GM19239 (cell line): ENCODE data around the gene RPL10A.

ENCODE experiments used
- DNase-seq: peaks from one replicate; pipeline ENCODE4 v3.0.0; 2011; ENCODE audit warnings: low spot score; ENCODE audit not compliant: insufficient read length
- FAIRE-seq: peaks from 2 replicates; lab custom pipeline; 2011; peaks lifted over from hg19 to GRCh38; lab: Jason Lieb, UNC

The RPL10A gene

DNA sequence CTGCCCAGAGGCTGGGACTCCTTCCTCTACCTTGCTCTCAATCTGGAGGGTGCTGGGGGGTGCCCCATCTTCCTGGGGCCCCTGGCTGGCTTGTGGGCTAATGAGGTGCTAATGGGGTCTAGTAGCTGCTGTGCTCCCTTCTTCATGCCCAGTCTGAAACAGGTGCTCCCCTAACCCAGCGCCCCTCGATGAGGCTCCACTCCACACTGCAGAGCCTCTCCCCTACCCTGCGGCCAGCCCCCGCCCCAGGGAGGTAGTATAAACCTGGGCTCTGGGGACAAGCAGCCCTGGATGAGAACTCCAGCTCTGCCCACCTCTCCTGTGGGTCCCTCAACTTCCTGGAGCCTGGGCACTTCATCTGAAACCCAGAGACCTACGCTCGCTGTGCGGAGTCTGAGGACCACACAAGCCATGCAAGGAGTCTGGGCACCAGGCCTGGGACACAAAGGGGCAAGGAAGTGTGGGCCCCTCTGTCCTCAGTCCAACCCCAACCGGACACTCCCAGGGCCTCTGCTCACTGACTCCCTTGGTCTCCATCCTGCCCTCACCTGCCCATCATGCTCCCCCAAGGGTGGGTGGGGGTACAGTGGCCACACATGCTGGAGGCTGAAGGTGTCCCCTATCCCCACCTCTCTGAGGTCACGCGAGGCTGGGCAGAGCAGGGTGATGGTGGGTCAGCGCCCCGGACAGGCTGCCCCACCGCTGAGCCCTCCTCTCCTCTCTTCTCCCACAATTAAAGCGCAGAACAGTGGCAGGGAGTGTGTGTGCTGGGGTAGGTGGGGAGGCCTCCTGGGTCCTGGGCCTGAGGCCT lies 6.1 kb downstream of the RPL10A start:
- no peak for FAIRE-seq
- DNase-seq: no peak

DNA sequence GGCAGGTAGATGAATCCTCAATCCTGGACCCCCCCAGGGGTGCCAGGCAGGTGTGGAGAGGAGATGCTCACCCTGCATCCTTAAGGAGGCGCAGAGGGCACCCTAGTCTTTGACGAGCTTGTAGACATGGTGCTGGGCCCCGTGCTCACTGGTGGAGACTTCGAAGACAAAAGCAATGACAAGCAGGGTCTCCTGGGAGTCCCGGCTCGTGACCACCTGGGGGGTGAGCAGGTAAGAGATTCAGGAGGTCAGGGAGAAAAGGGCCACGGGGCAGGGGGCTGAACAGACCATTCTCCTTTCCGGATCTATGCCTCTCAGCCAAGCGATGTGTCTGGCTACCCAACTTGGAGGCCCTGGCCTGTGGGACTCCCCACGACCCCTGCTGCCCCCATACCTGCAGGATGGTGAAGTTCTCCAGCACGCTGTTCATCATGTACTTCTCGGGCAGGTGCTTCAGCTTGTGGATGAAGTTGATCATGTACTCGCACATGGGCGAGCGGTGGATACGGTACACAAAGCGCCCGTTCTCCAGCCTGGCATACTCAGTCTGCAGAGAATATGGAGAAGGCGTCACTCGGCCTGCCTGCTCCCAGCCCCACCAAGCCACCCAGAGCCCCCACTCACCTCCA lies 6.9 kb downstream of the RPL10A start:
- FAIRE-seq: no peak
- DNase-seq: no peak

DNA sequence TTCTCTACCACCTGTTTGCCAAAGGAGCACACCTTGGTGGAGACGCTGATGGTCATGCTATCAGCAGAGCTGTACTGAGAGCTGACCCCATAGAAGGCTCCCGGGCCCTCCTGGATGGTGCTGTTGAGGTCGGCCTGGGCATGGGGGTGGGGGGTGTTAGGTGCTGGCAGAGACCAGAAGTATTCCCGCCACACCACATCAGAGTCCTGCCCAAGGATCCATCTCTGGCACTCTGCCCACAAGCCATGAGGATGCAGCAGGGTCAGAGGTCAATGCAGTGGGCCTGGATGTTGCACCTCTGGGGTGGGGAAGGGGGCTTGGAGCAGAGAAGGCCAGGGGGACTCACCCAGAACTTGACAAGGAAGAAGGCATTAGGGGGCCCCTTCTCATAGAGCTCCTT lies 7.4 kb downstream of the RPL10A start:
- no peak for FAIRE-seq
- DNase-seq: no peak

DNA sequence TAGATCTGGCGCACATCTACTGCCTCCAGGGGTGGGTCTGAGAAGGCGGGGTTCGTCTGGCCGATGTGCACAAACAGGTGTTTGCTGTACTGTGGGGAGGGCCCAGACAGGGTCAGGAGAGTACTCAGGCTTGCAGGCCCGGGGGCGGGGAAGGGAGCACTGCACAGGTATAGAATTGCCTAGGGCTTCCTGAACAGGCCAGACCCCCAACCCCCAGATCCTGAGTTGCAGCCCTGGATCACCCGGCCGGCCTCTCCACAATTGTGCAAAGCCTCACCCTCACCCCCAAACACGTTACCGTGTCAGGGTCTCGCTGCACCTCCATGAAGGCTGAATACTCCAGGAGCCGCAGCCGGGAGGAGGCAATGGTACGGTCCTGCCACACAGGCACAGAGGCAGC lies 7.8 kb downstream of the RPL10A start:
- DNase-seq (no peak), FAIRE-seq (no peak)

DNA sequence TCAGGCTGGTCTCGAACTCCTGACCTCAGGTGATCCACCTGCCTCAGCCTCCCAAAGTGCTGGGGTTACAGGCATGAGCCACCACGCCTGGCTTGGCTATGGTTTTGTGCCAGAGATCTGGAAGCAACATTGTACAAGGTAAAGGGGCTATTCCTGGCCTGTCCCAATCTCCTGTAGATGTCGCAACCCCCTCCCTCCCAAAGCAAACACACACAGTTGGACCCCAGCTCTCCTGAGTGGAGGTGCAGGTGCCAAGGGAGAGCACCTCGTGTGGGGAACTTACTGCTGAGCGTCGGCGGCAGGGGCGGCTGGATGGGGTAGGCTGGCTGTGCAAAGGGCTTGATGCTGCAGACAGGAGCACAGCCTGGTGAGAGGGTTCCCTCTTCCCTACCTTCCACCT lies 8.8 kb downstream of the RPL10A start:
- no peak for DNase-seq

DNA sequence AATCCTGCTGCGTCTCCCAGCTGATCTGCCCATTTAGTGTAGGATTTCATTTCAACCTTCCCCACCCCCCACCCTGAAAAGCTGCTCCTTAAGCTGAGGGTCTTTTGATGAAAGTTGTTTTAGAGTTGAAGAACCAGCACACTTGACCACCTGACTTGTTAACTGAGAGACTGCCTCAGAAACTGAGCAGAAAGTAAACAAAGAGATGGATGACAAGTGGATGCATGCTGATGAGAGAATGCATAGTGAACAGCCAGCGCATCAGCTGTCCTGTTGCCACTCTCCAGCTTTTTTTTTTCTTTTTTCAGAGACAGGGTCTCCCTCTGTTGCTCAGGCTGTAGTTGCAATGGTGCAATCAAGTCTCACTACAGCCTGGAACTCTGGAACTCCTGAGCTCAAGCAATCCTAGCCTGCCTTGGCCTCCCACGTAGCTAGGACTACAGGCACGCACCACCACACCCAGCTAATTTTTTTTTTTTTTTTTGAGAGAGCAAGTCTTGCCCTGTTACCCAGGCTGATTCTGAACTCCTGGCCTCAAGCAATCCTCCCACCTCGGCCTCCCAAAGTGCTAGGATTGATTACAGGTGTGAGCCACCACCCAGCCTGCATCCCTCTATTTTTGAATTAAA lies 9.5 kb downstream of the RPL10A start:
- FAIRE-seq (no peak), DNase-seq (no peak)

More for the DNA sequence above, 8.8 kb downstream of the RPL10A start:
- no peak for FAIRE-seq

DNA sequence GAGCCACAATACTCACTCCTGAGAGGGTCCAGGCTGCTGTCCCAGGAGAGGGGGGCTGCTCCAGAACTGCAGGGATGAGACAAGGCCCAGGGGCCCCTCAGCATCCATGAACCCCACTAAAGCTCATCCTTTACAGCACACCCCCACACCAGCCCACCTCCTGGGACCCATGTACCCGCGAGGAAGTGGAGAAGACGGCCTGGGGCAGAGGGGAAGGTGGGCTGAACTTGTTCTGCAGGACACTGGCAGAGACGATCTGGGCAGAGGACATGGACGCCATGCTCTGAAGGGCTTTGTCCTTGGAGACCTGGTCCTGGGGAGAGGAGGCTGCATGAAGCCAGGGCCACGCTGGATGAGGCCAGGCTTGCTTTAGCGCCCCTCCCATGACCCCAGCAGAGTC lies 10.1 kb downstream of the RPL10A start:
- DNase-seq: no peak
- FAIRE-seq: no peak

DNA sequence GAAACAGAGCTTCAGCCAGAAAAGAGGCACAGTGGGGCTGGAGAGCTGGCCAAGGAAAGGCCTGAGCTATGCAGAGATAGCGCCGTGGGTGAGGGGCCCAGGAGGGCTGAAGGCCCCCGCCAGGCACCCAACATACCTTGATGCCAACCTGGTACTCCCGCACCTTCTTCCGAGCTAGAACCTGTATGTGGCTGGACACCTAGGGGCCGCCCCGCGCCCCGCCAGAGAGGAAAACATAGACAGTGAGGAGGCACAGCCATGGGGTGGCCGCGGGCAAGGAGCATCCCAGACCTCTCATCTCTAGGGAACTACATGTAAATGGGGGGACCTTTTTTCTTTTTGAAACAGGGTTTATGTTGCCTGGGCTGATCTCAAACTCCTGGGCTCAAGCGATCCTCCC lies 12.0 kb downstream of the RPL10A start:
- FAIRE-seq: no peak

DNA sequence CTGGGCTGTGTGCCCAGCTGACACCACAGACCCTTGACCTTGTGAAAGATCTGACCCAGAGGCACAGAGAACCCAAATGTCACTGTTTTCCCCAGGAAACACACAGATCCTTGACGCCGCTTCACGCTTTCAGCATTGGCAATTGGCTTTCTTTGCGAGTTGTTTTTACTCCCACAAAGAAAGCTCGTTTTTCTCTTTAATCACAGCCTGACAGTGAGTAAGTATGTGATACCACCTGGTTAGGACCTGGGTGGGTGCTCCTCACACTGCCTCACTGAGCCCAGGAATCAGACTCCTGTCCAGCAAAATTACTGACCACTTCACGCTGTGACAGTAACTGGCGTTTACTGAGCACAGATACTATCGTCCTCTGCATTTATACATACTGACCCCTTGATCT lies 13.0 kb downstream of the RPL10A start:
- FAIRE-seq (no peak), DNase-seq (no peak)

More for the DNA sequence above, 12.0 kb downstream of the RPL10A start:
- DNase-seq: no peak

DNA sequence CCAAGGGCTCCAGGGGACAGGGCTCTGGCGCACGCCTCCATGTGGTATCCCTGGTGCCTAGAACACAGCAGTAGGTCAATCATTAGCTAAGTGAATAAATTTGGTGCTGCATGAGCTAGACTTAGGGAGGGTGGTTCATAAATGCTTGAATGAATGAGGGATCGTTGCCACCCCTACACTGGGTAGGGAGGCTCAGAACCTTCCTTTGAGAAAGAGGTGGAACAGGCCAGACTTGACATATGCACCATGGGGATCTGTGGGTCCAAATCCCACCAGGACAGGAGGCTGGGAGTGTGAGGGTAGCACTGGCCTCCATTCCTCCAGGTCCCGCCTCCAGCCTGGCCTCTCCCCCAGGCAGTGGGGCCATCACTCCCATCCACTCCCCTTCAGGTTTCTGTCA lies 14.9 kb downstream of the RPL10A start:
- no peak for DNase-seq
- no peak for FAIRE-seq

DNA sequence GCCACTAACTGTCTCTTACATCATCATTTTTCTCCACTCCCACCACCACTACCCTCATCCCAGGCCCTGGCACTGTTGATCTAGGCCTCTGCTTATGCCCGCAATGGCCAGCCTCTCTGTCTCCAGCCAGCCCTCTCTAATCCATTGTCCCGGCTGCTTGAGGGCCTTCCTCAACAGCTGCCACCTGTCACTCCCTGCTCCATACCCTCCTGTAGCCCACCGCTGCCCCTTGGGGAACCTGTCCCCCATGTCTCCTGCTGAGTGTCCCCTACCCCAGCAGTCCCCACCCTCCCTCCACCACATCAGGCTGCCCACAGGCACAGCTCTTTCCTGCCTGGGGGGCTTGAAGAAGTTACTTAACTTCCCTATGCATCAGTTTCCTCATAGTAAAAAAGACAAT lies 15.3 kb downstream of the RPL10A start:
- FAIRE-seq (no peak), DNase-seq (no peak)

DNA sequence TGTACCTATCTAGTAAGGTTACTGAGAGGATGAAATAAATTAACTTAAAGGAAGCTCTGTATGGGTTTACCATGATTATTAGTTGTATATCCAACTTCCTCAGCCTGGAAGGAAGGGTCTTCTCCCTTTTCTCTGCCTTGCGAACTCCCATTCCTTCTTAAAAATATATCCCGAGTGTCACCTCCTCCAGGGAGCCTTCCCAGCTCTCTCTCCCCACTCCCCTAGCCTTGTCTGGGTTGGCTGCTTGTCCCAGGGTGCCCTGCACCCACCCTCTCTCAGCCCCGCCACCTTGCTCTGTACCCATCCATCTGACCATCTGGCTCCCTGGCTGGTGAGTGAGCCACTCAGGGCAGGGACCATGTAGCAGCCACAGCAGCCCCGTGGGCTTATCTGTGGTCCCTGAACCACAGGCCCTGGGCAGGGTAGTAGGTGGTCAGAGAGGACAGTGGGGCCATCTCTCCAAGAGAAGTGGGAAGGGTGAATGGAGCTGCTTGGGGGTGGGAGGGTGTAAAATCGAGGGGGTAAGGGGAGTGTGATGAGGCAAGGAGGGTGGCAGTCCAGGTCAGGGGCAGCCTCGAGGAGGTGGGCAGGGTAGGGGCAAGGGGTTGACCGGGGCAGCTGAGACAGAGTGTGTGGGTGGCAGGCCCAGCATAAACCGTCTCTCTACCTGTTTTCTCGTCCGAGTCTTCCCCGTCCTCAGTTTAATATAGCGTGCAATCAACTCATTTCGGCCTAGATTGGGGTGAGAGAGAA lies 15.9 kb downstream of the RPL10A start:
- FAIRE-seq (no peak), DNase-seq (no peak)

DNA sequence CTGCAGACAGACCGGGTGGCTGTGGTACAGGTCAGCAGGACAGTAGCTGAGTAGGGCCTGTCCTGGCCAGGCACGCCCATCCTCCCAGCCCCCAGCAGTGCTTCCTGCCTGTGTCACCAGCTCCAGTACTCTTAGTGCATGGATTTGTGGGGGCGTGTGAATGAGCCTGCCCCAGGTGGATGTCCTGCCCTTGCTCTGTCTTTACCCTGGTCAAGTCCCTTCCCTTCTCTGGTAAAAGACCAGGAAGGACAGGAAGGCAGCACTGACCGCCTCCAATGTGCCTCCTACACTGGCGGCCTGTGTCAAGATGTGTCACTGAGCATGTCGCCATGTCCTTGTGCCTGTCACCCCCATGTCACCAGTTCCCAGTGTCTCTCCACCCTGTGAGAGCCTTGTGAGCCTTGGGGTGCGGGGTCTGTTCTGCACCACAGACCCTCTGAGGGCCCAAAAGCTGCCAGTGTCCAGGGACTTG lies 16.8 kb downstream of the RPL10A start:
- FAIRE-seq (no peak), DNase-seq (no peak)

DNA sequence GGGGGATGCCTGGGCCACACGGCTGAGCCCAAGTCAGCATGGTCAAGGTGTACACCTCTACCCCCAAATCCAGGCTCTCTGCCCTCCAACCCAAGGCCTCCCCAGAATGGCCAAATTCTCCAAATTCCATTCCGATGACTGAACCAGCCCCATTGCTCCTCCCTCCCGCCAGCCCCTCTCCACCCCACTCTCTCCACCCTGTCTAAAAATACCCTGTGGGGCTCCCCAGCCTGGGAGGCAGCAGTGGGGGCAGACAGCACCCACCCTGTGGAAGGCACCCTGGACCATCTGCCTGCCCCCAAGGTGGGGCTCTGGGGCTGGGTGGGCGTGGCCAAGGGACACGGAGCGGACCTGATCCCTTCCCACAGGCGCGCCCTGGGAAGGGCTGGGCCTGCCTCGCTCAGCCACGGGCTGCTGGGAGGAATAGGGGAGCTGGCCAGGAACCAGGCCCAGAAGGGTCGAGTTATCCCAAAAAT lies 17.2 kb downstream of the RPL10A start:
- FAIRE-seq: no peak
- no peak for DNase-seq

DNA sequence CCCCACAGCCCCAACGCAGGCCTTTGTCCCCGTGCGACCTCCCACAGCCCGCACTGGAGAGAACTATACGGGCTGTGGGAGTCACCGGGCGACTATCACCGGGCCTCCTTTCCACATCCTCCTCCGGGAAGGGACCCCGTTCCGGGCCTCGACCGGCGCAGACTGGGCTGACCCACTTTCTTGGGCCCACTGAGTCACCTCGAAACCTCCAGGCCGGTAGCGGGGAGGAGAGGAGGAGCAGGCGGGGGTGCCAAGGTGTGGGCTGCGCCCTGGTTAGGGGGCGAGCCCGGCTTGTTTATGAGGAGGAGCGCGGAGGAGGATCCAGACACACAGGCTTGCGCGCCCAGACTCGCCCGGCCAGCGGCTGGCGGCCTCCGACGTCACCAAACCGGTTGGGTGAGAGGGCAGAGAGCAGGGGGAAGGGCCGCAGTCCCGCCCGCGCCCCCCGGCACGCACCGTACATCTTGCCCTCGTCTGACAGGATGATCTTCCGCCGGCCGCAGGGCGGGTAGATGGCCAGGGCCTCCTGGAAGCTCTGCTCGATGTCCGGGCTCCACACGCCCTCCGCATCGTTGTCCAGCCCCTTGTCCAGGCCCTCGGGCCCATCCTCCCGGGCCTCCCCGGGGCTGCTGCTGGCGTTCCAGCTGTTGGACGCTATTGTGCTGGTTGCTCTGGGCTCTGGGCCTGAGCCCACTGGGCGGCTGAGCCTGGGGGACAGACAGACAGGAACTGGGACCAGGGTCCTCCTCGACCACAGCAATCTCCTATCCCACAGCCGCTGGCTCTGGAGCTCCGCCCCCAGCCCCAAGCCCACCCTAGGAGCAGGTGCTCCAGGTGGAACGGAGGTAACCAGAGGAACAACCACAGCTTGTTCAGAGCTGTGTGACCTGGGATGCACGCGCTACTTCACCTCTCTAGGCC lies 18.1 kb downstream of the RPL10A start:
- no peak for FAIRE-seq

DNA sequence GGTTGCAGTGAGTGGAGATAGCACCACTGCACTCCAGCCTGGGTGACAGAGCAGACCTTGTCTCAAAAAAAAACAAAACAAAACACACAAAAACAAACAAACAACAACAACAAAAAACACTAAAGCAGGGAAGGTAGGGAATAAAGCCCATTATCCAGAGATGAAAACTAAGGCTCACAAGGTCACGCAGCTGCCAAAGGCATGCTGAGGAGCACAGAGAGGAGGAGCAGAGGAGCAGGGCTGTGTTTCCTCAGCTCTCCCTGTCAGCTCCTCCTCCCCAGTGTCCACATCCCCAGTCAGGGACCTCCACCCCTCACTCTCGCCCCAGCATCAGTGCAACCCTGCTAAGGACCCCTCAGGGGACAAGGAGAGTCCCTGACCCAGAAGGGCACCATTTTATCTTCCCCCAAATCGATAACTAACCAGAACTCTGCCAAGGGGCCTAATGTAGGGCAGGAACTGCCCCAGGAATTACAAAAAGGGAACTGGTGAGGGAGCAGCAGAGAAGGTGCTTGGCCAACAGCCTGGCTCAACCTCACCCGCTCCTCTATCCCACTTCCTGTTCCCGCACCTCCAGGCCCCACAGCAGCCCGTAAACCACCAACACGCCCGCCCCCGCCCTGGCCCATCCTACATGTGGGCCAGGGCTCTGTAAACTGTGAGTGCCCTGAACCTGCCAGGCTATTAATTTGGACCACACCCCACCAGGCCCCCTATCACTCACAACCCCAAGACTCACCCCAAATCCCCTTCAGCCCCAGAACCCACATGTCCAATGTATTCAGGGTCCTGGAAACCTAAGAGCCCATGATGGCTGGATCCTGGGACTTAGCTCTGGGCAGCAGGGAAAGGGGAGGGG lies 19.7 kb downstream of the RPL10A start:
- DNase-seq (no peak), FAIRE-seq (no peak)

More for the DNA sequence above, 18.1 kb downstream of the RPL10A start:
- no peak for DNase-seq

DNA sequence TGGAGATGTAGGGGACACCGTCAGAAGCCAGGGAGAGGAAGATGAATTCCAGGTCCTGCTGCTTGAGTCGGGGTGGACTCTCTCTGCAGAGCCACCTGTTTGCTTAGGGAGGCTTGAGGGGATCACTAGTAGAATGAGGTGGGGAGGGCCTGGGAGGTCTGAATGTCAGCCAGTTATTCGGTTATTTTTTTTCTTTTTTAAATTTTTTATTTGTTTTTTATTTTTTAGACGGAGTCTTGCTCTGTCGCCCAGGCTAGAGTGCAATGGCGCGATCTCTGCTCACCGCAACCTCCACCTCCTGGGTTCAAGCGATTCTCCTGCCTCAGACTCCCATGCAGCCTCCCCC lies 20.3 kb downstream of the RPL10A start:
- DNase-seq (no peak), FAIRE-seq (no peak)

DNA sequence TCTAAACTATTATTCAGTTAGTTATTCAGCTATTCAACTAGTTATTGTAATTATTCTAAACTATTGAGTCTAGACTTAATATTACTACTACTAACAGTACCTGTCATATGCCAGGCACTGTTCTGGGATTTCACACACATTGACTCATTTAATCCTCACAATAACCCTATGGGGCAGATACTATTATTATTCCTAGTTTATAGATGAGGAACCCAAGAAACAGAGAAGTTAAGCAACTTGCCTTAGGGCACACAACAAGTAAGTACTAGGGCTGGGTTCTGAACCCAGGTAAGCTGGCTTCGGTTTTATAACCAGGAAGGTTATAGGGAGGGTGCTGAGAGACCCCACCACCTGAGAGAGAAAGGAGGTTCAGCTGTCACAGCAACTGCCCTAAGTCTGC lies 20.9 kb downstream of the RPL10A start:
- no peak for FAIRE-seq
- DNase-seq: no peak
